Subcutaneous abdominal adipose tissue (tissue), 5 donors: Measurements from ENCODE around the gene OTULIN.

Source experiments
- H3K27ac ChIP-seq: one replicate; pipeline ENCODE4 v1.7.0; 2013; ENCODE audit warnings: low read depth, mild to moderate bottlenecking, inconsistent platforms, low read length, moderate library complexity
- H3K27me3 ChIP-seq, 5 donors: one replicate each; pipeline ENCODE4 v1.7.0; 2013; ENCODE audit warnings: low read length in 5 of 5, inconsistent platforms in 1 of 5; ENCODE audit not compliant: control insufficient read depth in 5 of 5, insufficient read depth in 4 of 5
- H3K36me3 ChIP-seq, 5 donors: one replicate each; pipeline ENCODE4 v1.7.0; 2013; ENCODE audit warnings: low read length in 5 of 5; ENCODE audit not compliant: control insufficient read depth in 5 of 5, insufficient read depth in 5 of 5
- H3K4me1 ChIP-seq, 5 donors: one replicate each; pipeline ENCODE4 v1.7.0; 2013; ENCODE audit warnings: low read length in 5 of 5, mild to moderate bottlenecking in 3 of 5, moderate library complexity in 1 of 5; ENCODE audit not compliant: control insufficient read depth in 5 of 5, insufficient read depth in 5 of 5
- H3K4me3 ChIP-seq, 5 donors: one replicate each; pipeline ENCODE4 v1.7.0; 2013; ENCODE audit warnings: low read length in 5 of 5, low read depth in 1 of 5
- H3K9ac ChIP-seq, 5 donors: one replicate each; pipeline ENCODE4 v1.7.0; 2013; ENCODE audit warnings: low read length in 5 of 5, mild to moderate bottlenecking in 4 of 5, moderate library complexity in 3 of 5
- H3K9me3 ChIP-seq, 5 donors: one replicate each; pipeline ENCODE4 v1.7.0; 2013; ENCODE audit warnings: low read length in 5 of 5; ENCODE audit not compliant: control insufficient read depth in 5 of 5
- donor health status: healthy.
- donor health status: healthy.
- donor health status: healthy.
- donor health status: healthy.
- donor health status: healthy.

Gene OTULIN

DNA sequence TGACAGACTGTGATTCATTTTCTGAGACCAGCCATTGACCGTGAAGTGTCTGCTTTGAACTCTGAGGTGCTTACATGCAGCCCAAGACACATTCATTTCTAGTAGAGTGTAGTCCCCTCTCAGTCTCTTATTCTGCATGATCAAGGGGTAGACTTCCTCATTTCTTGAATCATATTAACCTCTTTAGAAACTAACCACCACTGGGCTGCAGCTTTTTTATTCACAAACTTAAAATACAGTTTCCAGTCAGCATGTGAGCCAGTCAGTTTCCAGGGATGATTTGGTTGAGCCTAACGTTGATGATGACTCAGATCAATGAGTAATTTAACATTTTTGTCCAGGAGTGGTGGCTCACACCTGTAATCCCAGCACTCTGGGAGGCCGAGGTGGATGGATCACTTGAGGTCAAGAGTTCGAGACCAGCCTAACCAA is 59.2 kb downstream of the OTULIN start:
- H3K9me3 ChIP-seq, result no peaks in the 10 kb centered on the region
- H3K27ac ChIP-seq, result no peak overlapping the region
- H3K27me3 ChIP-seq, result no peaks in the 10 kb centered on the region
- no peak overlapping the region for H3K4me3 ChIP-seq
- peaks cover 0 to 21% (median 8%) of the 10 kb centered on the region in 5 donors for H3K36me3 ChIP-seq
- no peak overlapping the region for H3K9ac ChIP-seq
- peaks cover 0 to 18% (median 10%) of the 10 kb centered on the region in 5 donors for H3K4me1 ChIP-seq

- Histone ChIP-seq H3K9ac (no peak overlapping the region), H3K27ac (no peak overlapping the region), H3K4me3 (no peak overlapping the region)
Measured at GRCh38 chr5:14724633-14725032, 60.1 kb downstream of the OTULIN start.

DNA sequence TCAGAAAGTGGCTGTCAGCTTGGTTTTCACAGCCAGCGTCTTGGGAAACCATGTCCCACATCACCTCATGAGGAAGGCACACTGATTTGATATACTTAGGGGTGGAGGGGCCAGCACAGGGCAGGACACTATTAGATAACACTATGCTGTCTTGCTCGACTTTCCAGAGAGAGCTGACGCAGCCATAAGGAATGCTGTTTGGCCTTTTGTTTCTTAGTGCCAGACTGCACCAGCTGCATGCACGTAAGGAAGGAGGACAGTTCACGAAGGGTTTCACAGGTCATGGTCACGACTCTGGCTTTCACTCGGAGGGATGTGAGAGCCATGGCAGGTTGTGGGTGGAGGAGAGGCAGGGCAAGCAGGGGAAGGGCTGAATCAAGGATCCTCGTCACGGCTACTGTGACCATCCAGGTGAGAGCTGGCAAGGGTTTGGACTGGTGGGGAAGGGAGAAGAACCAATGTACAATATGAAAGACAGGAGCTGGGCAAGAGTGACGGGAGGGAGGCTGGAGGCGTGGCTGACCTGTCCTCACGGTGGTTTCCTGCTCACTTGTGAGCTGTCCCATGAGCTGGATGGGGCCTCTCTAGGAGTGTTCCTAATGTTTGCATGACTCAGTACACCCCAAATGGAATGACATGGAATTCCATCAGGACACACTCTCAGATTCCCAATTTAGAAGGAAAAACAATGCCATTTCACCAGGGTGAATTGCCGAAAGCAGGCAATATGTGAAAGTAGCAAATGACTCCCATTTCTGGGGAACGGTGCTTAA is 61.7 kb downstream of the OTULIN start:
- Histone ChIP-seq H3K27ac (no peak overlapping the region), H3K9me3 (no peaks in the 10 kb centered on the region), H3K9ac (no peak overlapping the region), H3K4me3 (no peak overlapping the region), H3K36me3 (peaks cover 0 to 25% (median 14%) of the 10 kb centered on the region in 5 donors), H3K27me3 (no peaks in the 10 kb centered on the region), H3K4me1 (peaks cover 0 to 20% (median 10%) of the 10 kb centered on the region in 5 donors)

More at GRCh38 chr5:14724633-14725032, 60.1 kb downstream of the OTULIN start:
- Histone ChIP-seq H3K36me3 (peaks cover 0 to 23% (median 8%) of the 10 kb centered on the region in 5 donors), H3K9me3 (no peaks in the 10 kb centered on the region), H3K4me1 (peaks cover 0 to 20% (median 10%) of the 10 kb centered on the region in 5 donors), H3K27me3 (no peaks in the 10 kb centered on the region)

GRCh38 chr5:14727428-14727865 is 62.9 kb downstream of the OTULIN start:
- no peak overlapping the region for H3K27ac ChIP-seq
- peaks cover 0 to 20% (median 10%) of the 10 kb centered on the region in 5 donors for H3K4me1 ChIP-seq
- no peak overlapping the region for H3K4me3 ChIP-seq
- no peaks in the 10 kb centered on the region for H3K27me3 ChIP-seq
- no peak overlapping the region for H3K9ac ChIP-seq
- no peaks in the 10 kb centered on the region for H3K9me3 ChIP-seq
- H3K36me3 ChIP-seq, result peaks cover 0 to 33% (median 25%) of the 10 kb centered on the region in 5 donors

- Histone ChIP-seq H3K4me3 (no peak overlapping the region), H3K9ac (no peak overlapping the region), H3K27ac (no peak overlapping the region), H3K4me1 (peaks cover 0 to 15% (median 10%) of the 10 kb centered on the region in 5 donors), H3K27me3 (no peaks in the 10 kb centered on the region), H3K9me3 (no peaks in the 10 kb centered on the region), H3K36me3 (peaks cover 0 to 38% (median 31%) of the 10 kb centered on the region in 5 donors)
Measured at GRCh38 chr5:14727928-14728458, 63.5 kb downstream of the OTULIN start.

GRCh38 chr5:14728459-14728938 is 64.0 kb downstream of the OTULIN start:
- Histone ChIP-seq H3K27ac (no peak overlapping the region), H3K9me3 (no peaks in the 10 kb centered on the region), H3K4me3 (no peak overlapping the region), H3K4me1 (peaks cover 0 to 15% (median 10%) of the 10 kb centered on the region in 5 donors), H3K36me3 (peaks cover 0 to 43% (median 34%) of the 10 kb centered on the region in 5 donors), H3K9ac (no peak overlapping the region), H3K27me3 (no peaks in the 10 kb centered on the region)

- no peak overlapping the region for H3K4me3 ChIP-seq
- H3K9me3 ChIP-seq, result no peaks in the 10 kb centered on the region
- peaks cover 0 to 15% (median 10%) of the 10 kb centered on the region in 5 donors for H3K4me1 ChIP-seq
- peaks cover 0 to 52% (median 36%) of the 10 kb centered on the region in 5 donors for H3K36me3 ChIP-seq
- H3K27me3 ChIP-seq, result no peaks in the 10 kb centered on the region
- no peak overlapping the region for H3K27ac ChIP-seq
- H3K9ac ChIP-seq, result no peak overlapping the region
Measured at GRCh38 chr5:14729448-14730385, 65.2 kb downstream of the OTULIN start.

DNA sequence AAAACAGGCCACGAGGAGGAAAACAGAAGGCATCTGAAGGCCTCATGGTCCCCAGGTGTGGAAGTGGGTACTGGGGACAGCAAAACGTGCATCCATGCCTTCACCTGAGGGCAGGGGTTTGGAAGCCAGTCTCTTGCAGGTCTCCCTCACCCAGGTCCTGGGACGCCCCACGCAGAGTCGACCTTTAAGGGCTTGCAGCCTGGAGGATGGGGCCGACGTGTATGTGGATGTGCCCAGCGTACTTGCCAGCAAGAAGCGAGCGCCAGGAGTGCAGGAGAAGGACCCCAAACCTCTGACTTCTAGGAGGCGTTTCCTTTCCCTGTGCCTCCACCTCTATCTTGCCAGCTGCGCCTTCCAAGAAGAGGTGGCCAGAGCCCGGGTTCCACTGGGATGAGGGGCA is 65.9 kb downstream of the OTULIN start:
- no peak overlapping the region for H3K9ac ChIP-seq

DNA sequence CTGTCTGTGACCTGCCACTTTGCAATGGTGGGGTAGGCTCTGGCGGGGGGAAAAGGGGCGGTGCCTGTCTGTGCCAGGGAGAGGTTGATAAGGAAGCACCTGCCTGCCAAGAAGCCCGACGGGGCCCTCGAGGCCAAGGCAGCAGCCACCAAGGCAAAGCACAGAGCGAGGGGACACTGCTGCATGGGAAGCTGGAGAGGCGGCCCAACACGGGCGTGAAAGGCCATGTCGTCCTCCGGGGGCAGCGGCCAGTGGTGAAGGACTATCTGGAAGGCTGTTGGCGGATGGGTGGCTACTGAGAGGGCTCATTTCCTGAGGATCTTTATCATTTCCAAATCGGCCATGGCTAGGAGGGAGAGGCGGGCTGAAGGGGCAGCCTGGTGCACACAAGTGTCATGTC is 66.4 kb downstream of the OTULIN start:
- Histone ChIP-seq H3K4me1 (peaks cover 0 to 15% (median 12%) of the 10 kb centered on the region in 5 donors), H3K4me3 (no peak overlapping the region), H3K36me3 (peaks cover 0 to 48% (median 29%) of the 10 kb centered on the region in 5 donors), H3K9me3 (no peaks in the 10 kb centered on the region), H3K9ac (no peak overlapping the region), H3K27me3 (no peaks in the 10 kb centered on the region), H3K27ac (no peak overlapping the region)

More for the DNA sequence above, 65.9 kb downstream of the OTULIN start:
- Histone ChIP-seq H3K9me3 (no peaks in the 10 kb centered on the region), H3K4me1 (peaks cover 0 to 15% (median 7%) of the 10 kb centered on the region in 5 donors), H3K4me3 (no peak overlapping the region), H3K27me3 (no peaks in the 10 kb centered on the region), H3K36me3 (peaks cover 0 to 48% (median 29%) of the 10 kb centered on the region in 5 donors), H3K27ac (no peak overlapping the region)
